ENCODE measurements around the gene PKP1. TPM values are rescaled to one million over a fixed set of nuclear protein-coding genes. Genes with fewer than 3 reads are reported as not detected.
A peak's percentile ranks its signal among the peaks of the same experiment; 100 is the strongest.

Gene PKP1
- polyA plus RNA-seq, 1 donor (not counting 4 experiments of a cell fraction or from before 2014, with no cell fraction given) = 169 TPM

GRCh38 chr1:201305815-201306214, 22.5 kb downstream of the PKP1 start:
- no peak overlapping the region for H2AFZ ChIP-seq (ENCODE audit: control insufficient read depth, low read length)
- H3K9ac ChIP-seq (ENCODE audit: control insufficient read depth, extremely low read depth, insufficient read depth, low read length) = peak overlapping the region; percentile 10
- peak overlapping the region; percentile 99 for H3K27ac ChIP-seq (ENCODE audit: control insufficient read depth, insufficient read depth, low read length)
- no peaks in the 10 kb centered on the region for H3K9me3 ChIP-seq (ENCODE audit: control insufficient read depth, low read depth, low read length)
- dilution Hi-C loops (cut with MboI; ENCODE audit: extremely low pct_ligation_motif_present, low sequenced_read_pairs) = loop anchor here (10.0 kb wide), 1 partner anchor 81 kb away; no protein-coding TSS in a partner anchor
- peak overlapping the region; percentile 33 for H3K4me2 ChIP-seq (ENCODE audit: control insufficient read depth, extremely low read depth, insufficient read depth, low read depth, low read length)
- H3K9me1 ChIP-seq (ENCODE audit: control insufficient read depth, extremely low read depth, insufficient read depth, low read length) = no peaks in the 10 kb centered on the region
- H3K27me3 ChIP-seq (ENCODE audit: control insufficient read depth, extremely low read depth, insufficient read depth, low read length) = no peaks in the 10 kb centered on the region
- H3K79me2 ChIP-seq (ENCODE audit: control insufficient read depth, insufficient read depth, low read length) = peaks cover 69% of the 10 kb centered on the region
- no peak overlapping the region for H3K4me3 ChIP-seq (ENCODE audit: control insufficient read depth in 2 of 3, extremely low read depth in 1 of 3, insufficient read depth in 2 of 3, low read depth in 1 of 3, low read length in 3 of 3)
- no peak for TF ChIP-seq EZH2 (IDR thresholded peaks at IDR 0.05; ENCODE audit: low read length)
- no peak for TF ChIP-seq CTCF (optimal IDR thresholded peaks at IDR 0.05 in 1 of 3, IDR thresholded peaks at IDR 0.05 in 1 of 3, conservative IDR thresholded peaks at IDR 0.05 in 1 of 3; ENCODE audit: extremely low read depth in 1 of 3, insufficient read depth in 2 of 3, low read length in 3 of 3)
- peaks cover 87% of the 10 kb centered on the region for H3K4me1 ChIP-seq (ENCODE audit: control insufficient read depth, extremely low read depth, insufficient read depth, low read length)
- H4K20me1 ChIP-seq (ENCODE audit: control insufficient read depth, extremely low read depth, insufficient read depth, low read length) = no peaks in the 10 kb centered on the region
- DNase-seq (ENCODE audit: low read depth, low spot score) = no peak
- peaks cover 24 to 27% of the 10 kb centered on the region in 2 experiments for H3K36me3 ChIP-seq (ENCODE audit: control insufficient read depth in 2 of 2, extremely low read depth in 1 of 2, insufficient read depth in 2 of 2, low read length in 2 of 2)
- peak; percentile 68 for FAIRE-seq

- Histone ChIP-seq H3K4me1 (ENCODE audit: control insufficient read depth, extremely low read depth, insufficient read depth, low read length) (peaks cover 87% of the 10 kb centered on the region), H3K4me3 (ENCODE audit: control insufficient read depth in 2 of 3, extremely low read depth in 1 of 3, insufficient read depth in 2 of 3, low read depth in 1 of 3, low read length in 3 of 3) (peak overlapping the region in 1 of 3 experiments; percentile 52), H3K9ac (ENCODE audit: control insufficient read depth, extremely low read depth, insufficient read depth, low read length) (peak overlapping the region; percentile 76), H2AFZ (ENCODE audit: control insufficient read depth, low read length) (no peak overlapping the region), H3K36me3 (ENCODE audit: control insufficient read depth in 2 of 2, extremely low read depth in 1 of 2, insufficient read depth in 2 of 2, low read length in 2 of 2) (peaks cover 24 to 28% of the 10 kb centered on the region in 2 experiments), H3K9me1 (ENCODE audit: control insufficient read depth, extremely low read depth, insufficient read depth, low read length) (no peaks in the 10 kb centered on the region), H3K79me2 (ENCODE audit: control insufficient read depth, insufficient read depth, low read length) (peaks cover 62% of the 10 kb centered on the region), H3K9me3 (ENCODE audit: control insufficient read depth, low read depth, low read length) (no peaks in the 10 kb centered on the region), H4K20me1 (ENCODE audit: control insufficient read depth, extremely low read depth, insufficient read depth, low read length) (no peaks in the 10 kb centered on the region), H3K27ac (ENCODE audit: control insufficient read depth, insufficient read depth, low read length) (peak overlapping the region; percentile 99), H3K27me3 (ENCODE audit: control insufficient read depth, extremely low read depth, insufficient read depth, low read length) (no peaks in the 10 kb centered on the region), H3K4me2 (ENCODE audit: control insufficient read depth, extremely low read depth, insufficient read depth, low read depth, low read length) (peak overlapping the region; percentile 85)
- dilution Hi-C loops (cut with MboI; ENCODE audit: extremely low pct_ligation_motif_present, low sequenced_read_pairs) = loop anchor here (10.0 kb wide), 1 partner anchor 82 kb away; no protein-coding TSS in a partner anchor
- DNase-seq (ENCODE audit: low read depth, low spot score) (no peak), FAIRE-seq (peak; percentile 90)
- TF ChIP-seq CTCF (optimal IDR thresholded peaks at IDR 0.05 in 1 of 3, IDR thresholded peaks at IDR 0.05 in 1 of 3, conservative IDR thresholded peaks at IDR 0.05 in 1 of 3; ENCODE audit: extremely low read depth in 1 of 3, insufficient read depth in 2 of 3, low read length in 3 of 3) (no peak), EZH2 (IDR thresholded peaks at IDR 0.05; ENCODE audit: low read length) (no peak)
Measured at GRCh38 chr1:201307231-201307630, 23.9 kb downstream of the PKP1 start.
